Measurements from ENCODE around the gene CCR6.
"Not testable (repeated sequence)": the region's sequence is repeated elsewhere in the genome, so short reads cannot be mapped to it uniquely, and the experiment has no call there.

DNA sequence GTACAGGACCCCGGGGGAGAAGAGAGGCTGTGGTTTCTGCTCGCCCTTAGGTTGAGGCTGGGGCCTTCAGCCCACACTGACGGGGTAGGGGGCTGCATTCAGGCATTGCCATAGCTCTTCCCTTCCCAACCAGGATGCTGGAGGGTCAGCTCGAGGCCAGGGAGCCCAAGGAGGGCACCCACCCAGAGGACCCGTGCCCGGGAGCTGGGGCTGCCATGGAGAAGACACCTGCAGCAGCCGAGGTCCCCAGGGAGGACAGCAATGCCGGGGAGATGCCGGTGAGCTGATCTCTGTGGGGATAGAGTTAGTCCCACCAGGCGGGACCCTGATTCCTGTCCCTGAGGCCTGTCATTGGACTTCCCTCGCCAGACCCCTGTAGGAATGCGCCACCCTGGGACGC lies 49.1 kb downstream of the CCR6 start:
- not testable (repeated sequence) for TF ChIP-seq ZNF609 (CRISPR knock-in tag; IDR thresholded peaks at IDR 0.05; ENCODE audit: borderline replicate concordance)
- TF ChIP-seq, protein P1, sequence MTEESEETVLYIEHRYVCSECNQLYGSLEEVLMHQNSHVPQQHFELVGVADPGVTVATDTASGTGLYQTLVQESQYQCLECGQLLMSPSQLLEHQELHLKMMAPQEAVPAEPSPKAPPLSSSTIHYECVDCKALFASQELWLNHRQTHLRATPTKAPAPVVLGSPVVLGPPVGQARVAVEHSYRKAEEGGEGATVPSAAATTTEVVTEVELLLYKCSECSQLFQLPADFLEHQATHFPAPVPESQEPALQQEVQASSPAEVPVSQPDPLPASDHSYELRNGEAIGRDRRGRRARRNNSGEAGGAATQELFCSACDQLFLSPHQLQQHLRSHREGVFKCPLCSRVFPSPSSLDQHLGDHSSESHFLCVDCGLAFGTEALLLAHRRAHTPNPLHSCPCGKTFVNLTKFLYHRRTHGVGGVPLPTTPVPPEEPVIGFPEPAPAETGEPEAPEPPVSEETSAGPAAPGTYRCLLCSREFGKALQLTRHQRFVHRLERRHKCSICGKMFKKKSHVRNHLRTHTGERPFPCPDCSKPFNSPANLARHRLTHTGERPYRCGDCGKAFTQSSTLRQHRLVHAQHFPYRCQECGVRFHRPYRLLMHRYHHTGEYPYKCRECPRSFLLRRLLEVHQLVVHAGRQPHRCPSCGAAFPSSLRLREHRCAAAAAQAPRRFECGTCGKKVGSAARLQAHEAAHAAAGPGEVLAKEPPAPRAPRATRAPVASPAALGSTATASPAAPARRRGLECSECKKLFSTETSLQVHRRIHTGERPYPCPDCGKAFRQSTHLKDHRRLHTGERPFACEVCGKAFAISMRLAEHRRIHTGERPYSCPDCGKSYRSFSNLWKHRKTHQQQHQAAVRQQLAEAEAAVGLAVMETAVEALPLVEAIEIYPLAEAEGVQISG (CRISPR knock-in tag; IDR thresholded peaks at IDR 0.05): not testable (repeated sequence)

Measured in HepG2 (cell line).